Suprapubic skin (tissue), 4 donors: ENCODE measurements around the gene GPC5.

Experiments used
- EP300 ChIP-seq: sonication (generic); formaldehyde crosslinking; IDR thresholded peaks from one replicate; pipeline ENCODE4 v1.6.1; 2017; ENCODE audit warnings: antibody characterized with exemption
- POLR2A ChIP-seq, 2 donors: fragments of 450-650 bp; IDR thresholded peaks; one replicate each; pipeline ENCODE4 v1.6.1; 2017; ENCODE audit warnings: antibody characterized with exemption in 2 of 2, mild to moderate bottlenecking in 2 of 2, moderate library complexity in 2 of 2
- POLR2AphosphoS5 ChIP-seq, 3 donors: sonication (generic); formaldehyde crosslinking; IDR thresholded peaks; one replicate each; pipeline ENCODE4 v1.6.1; 2017; ENCODE audit warnings: antibody characterized with exemption in 3 of 3
- TF ChIP-seq, protein P1 (sequence below), 2 donors: fragments of 200-600 bp in 1 of 2; fragments of 450-650 bp in 1 of 2; sonication (generic) in 1 of 2; IDR thresholded peaks; one replicate each; pipeline ENCODE4 v1.5.1; 2016 to 2019; ENCODE audit warnings: antibody characterized with exemption in 2 of 2, mild to moderate bottlenecking in 1 of 2, moderate library complexity in 1 of 2

- TF ChIP-seq POLR2A (IDR thresholded peaks at IDR 0.05) (no peak), POLR2AphosphoS5 (IDR thresholded peaks at IDR 0.05) (no peak), EP300 (no peak)
- TF ChIP-seq, protein P1, sequence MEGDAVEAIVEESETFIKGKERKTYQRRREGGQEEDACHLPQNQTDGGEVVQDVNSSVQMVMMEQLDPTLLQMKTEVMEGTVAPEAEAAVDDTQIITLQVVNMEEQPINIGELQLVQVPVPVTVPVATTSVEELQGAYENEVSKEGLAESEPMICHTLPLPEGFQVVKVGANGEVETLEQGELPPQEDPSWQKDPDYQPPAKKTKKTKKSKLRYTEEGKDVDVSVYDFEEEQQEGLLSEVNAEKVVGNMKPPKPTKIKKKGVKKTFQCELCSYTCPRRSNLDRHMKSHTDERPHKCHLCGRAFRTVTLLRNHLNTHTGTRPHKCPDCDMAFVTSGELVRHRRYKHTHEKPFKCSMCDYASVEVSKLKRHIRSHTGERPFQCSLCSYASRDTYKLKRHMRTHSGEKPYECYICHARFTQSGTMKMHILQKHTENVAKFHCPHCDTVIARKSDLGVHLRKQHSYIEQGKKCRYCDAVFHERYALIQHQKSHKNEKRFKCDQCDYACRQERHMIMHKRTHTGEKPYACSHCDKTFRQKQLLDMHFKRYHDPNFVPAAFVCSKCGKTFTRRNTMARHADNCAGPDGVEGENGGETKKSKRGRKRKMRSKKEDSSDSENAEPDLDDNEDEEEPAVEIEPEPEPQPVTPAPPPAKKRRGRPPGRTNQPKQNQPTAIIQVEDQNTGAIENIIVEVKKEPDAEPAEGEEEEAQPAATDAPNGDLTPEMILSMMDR (IDR thresholded peaks at IDR 0.05): no peak
Measured at GRCh38 chr13:92074658-92075057, 676.2 kb downstream of the GPC5 start.
